ENCODE measurements around the gene MACROD2.

MACROD2 gene

GRCh38 chr20:15857173-15857784, 1862.0 kb downstream of the MACROD2 start:
- TF ChIP-seq, protein P1, sequence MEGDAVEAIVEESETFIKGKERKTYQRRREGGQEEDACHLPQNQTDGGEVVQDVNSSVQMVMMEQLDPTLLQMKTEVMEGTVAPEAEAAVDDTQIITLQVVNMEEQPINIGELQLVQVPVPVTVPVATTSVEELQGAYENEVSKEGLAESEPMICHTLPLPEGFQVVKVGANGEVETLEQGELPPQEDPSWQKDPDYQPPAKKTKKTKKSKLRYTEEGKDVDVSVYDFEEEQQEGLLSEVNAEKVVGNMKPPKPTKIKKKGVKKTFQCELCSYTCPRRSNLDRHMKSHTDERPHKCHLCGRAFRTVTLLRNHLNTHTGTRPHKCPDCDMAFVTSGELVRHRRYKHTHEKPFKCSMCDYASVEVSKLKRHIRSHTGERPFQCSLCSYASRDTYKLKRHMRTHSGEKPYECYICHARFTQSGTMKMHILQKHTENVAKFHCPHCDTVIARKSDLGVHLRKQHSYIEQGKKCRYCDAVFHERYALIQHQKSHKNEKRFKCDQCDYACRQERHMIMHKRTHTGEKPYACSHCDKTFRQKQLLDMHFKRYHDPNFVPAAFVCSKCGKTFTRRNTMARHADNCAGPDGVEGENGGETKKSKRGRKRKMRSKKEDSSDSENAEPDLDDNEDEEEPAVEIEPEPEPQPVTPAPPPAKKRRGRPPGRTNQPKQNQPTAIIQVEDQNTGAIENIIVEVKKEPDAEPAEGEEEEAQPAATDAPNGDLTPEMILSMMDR (conservative IDR thresholded peaks at IDR 0.05; ENCODE audit: low read length), result no peak
- no peak for DNase-seq (ENCODE audit: low read depth)
- no peak overlapping the region for H3K4me3 ChIP-seq (ENCODE audit: low read length)

- TF ChIP-seq, protein P1 (conservative IDR thresholded peaks at IDR 0.05; ENCODE audit: low read length), result no peak
- DNase-seq (ENCODE audit: low read depth), result no peak
Observed at GRCh38 chr20:15859061-15859460, 1863.7 kb downstream of the MACROD2 start.

GRCh38 chr20:15860850-15861249, 1865.5 kb downstream of the MACROD2 start:
- H3K4me3 ChIP-seq (ENCODE audit: low read length), result no peak overlapping the region
- TF ChIP-seq, protein P1 (conservative IDR thresholded peaks at IDR 0.05; ENCODE audit: low read length), result no peak
- DNase-seq (ENCODE audit: low read depth), result no peak

More at GRCh38 chr20:15859061-15859460, 1863.7 kb downstream of the MACROD2 start:
- H3K4me3 ChIP-seq (ENCODE audit: low read length), result no peak overlapping the region

DNA sequence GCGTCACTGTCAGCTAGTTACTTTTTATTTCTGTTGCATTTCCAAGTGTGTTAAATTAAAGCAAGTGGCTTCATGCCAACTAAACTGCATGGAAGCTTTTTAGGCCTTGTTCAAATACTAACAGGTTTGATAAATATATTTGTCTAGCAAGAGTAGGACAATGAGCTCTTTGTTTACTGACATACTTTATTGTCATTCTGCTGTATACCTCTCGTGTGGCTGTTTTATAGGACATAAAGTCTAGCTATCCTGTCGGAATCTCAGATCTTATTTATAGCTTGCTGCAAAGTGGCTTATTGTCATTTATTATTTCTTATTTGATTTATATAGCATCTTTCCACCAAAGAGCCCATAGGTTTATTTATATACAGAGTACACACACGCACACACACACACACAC, 1866.9 kb downstream of the MACROD2 start:
- H3K4me3 ChIP-seq (ENCODE audit: low read length), result no peak overlapping the region
- TF ChIP-seq, protein P1 (conservative IDR thresholded peaks at IDR 0.05; ENCODE audit: low read length), result no peak
- no peak for DNase-seq (ENCODE audit: low read depth)

DNA sequence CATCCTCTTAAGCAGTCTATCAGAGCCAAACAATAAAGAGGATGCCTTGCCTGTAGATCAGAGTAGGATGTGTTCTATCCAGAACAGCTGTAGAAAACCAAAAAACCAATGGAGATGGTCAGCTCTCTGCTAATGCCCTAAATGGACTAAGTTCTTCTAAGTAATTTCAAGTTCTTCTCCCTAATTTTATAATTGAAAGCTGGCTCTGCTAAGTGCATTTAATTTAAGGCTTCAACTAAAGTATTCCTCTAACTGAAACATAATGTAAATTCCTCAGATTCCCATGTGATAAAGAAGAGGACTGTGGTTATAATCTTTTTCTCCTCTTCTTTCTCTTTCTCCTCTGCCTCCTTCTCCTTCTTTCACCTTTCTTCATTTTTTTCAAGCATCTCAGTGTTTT, 1868.4 kb downstream of the MACROD2 start:
- H3K4me3 ChIP-seq (ENCODE audit: low read length), result no peak overlapping the region
- TF ChIP-seq, protein P1 (conservative IDR thresholded peaks at IDR 0.05; ENCODE audit: low read length), result no peak
- DNase-seq (ENCODE audit: low read depth), result no peak

GRCh38 chr20:15865553-15865952, 1870.2 kb downstream of the MACROD2 start:
- TF ChIP-seq, protein P1 (conservative IDR thresholded peaks at IDR 0.05; ENCODE audit: low read length), result no peak
- no peak for DNase-seq (ENCODE audit: low read depth)
- no peak overlapping the region for H3K4me3 ChIP-seq (ENCODE audit: low read length)

GRCh38 chr20:15866916-15867730, 1871.8 kb downstream of the MACROD2 start:
- H3K4me3 ChIP-seq (ENCODE audit: low read length), result no peak overlapping the region
- TF ChIP-seq, protein P1 (conservative IDR thresholded peaks at IDR 0.05; ENCODE audit: low read length), result no peak
- DNase-seq (ENCODE audit: low read depth), result no peak
